ENCODE results near the gene HTR4.
"Not testable (repeated sequence)": the region's sequence is repeated elsewhere in the genome, so short reads cannot be mapped to it uniquely, and the experiment has no call there.

Gene HTR4, protein sequence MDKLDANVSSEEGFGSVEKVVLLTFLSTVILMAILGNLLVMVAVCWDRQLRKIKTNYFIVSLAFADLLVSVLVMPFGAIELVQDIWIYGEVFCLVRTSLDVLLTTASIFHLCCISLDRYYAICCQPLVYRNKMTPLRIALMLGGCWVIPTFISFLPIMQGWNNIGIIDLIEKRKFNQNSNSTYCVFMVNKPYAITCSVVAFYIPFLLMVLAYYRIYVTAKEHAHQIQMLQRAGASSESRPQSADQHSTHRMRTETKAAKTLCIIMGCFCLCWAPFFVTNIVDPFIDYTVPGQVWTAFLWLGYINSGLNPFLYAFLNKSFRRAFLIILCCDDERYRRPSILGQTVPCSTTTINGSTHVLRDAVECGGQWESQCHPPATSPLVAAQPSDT

DNA sequence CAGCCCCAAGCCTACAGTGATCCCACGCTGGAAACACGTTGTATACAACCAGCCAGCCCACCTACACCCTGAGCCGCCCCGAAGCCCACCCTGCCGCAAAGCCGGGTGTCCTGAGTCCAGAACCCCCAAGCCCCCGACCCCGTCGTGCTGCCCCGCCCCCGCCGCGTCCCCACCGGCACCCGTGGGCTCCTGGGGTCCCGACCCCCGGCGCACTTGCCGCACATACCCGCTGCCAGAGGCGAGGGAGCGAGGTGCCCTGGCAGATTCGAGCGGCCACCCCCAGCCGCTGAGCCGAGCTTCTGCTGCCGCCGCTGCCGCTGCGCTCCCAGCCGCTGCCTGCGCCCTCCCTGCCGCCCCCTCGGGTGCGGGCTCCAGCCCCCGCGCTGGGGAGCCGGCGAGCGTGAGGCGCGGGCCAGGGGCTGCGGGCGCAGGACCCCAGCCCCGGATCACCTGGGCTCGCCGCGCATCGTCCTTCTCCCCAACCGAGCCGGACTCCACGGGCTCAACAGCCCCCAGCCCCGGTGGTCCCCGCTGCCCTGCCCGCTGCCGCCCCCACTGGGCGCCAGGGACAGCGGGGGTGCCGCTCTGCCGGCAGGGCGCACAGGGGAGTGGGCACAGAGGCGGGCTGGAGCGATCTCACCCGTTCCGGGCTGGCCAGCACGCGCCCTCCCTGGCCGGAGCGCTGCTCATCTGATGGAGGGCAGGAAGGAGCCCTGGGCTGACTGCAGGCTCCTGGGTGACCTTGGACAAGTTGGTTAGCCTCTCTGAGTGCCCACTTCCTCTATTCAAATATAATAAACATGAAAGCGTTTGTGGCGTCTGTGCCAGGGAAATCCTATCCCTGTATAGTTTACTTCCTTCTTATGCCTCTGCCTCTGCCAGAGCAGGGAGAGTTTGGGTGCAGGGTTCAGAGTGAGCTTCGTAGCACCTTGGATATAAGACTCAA lies at the start of gene HTR4:
TSS of gene HTR4 (minus strand) at position 692 of the 946 bp plus-strand sequence. CDS start 17,513 bp downstream, outside the sequence.
- DNase-seq (ENCODE audit: low spot score): no peak

GRCh38 chr5:148702019-148702596 lies 47.8 kb upstream of the HTR4 start:
- no peak for DNase-seq (ENCODE audit: low spot score)

DNA sequence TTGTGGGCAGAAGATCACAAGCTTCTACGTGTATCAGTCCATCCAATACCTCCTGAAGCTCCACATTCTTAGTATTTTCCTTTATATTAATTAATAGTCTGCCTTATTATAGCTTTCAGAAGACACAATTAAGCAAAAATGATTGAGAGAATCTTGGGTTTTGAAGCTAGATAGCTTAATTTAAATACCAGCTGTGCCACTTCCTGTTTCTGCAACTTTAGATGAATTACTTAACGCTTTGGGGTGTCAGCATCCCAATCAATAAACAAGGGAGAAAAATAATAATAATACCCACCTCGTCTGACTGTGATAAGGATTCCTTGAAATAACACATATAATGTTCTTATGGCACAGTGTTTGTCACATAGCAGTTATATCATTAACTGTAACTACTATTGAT lies 44.7 kb upstream of the HTR4 start:
- DNase-seq (ENCODE audit: low spot score): no peak

DNA sequence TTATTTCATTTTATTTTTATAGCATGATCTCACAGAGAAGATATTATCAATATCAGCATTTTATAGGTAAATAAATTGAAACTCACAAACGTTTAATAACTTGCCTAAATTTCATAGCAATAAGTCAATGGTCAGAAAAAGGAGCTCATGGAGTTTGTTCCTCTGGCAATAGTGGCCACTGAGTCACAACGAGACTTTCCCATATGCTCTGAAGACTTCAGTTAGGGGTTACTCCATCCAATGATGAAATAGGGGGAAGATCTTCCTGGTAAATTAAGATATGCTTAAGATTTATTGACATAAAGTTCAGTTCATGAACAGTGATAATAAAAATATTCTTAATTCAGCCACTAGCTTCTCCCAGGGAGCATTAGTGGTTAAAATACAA lies 43.5 kb upstream of the HTR4 start:
- DNase-seq (ENCODE audit: low spot score): no peak

GRCh38 chr5:148697180-148697808 lies 43.0 kb upstream of the HTR4 start:
- no peak for DNase-seq (ENCODE audit: low spot score)

GRCh38 chr5:148696187-148697036 lies 42.1 kb upstream of the HTR4 start:
- no peak for DNase-seq (ENCODE audit: low spot score)

GRCh38 chr5:148690945-148691344 lies 36.6 kb upstream of the HTR4 start:
- DNase-seq (ENCODE audit: low spot score): no peak

GRCh38 chr5:148688787-148689186 lies 34.5 kb upstream of the HTR4 start:
- no peak for DNase-seq (ENCODE audit: low spot score)

- no peak for DNase-seq (ENCODE audit: low spot score)
Observed at GRCh38 chr5:148687871-148688270, 33.5 kb upstream of the HTR4 start.

GRCh38 chr5:148687427-148687826 lies 33.1 kb upstream of the HTR4 start:
- DNase-seq (ENCODE audit: low spot score): no peak

- DNase-seq (ENCODE audit: low spot score): no peak
Observed at GRCh38 chr5:148686660-148687059, 32.3 kb upstream of the HTR4 start.

DNA sequence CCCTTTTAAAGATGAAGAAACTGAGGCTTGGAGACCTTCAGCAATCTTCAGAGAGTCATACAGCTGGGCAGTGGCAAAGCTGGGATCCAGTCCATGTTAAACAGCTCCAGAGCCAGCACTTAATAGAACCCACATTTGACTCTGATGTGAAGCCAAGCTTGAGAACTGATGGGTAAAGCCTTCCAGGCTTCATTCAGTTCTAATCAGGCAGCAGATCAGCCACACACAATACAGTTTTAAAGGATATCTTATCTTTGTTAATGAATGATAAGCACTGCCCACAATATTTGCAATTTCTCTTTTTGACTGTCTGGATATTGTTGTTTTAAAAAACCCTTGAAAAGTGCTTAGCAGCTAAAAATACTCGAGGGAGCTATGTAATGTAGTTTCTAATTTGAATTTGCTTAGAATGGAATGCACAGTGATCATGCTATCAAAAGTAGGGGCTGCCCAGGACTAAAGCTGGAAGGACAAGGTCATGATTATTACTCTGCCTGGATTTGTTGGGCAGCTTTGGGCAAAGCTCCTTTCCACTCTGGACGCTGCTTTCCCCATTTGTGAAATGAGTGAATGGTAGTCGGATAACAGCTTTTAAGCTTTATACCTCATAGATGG lies 31.3 kb upstream of the HTR4 start:
- DNase-seq (ENCODE audit: low spot score): no peak

DNA sequence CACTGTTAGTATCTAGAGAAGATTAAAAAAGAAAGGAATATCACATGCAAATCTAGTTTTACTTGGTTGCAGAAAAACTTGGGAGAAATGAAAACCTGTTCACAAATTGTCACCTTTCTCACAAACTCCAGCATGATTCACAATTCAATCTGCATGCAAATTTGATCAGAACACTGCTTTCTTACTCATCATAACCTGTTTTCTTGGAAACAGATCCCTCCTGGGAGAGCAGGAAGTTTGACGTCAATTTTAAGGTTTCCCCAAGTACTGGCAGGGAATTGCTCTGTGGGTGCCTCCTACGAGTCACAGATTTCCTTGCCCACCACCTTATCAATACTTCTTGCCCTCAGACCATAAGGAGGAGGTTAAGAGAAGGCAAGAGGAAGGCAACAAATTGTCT lies 30.2 kb upstream of the HTR4 start:
- no peak for DNase-seq (ENCODE audit: low spot score)

DNA sequence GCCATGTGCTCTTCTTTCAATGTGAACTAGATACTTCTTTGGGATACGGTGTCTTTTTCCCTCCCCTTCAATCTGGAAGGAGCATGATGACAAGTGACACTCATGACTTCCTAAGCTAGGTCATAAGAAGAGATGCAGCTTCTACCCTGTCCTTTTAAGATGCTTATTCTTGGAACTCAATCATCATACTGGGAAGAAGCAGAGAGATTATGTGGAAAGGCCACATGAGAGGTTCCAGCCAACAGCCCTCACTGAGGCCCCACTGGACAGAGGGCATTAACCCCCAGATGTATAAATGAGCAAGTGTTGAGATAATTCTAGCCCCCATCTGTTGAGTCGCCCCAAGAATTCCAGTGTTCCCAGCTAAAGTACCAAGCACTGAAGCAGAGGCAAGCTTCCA lies 29.3 kb upstream of the HTR4 start:
- DNase-seq (ENCODE audit: low spot score): no peak

GRCh38 chr5:148682058-148683026 lies 28.0 kb upstream of the HTR4 start:
- no peak for DNase-seq (ENCODE audit: low spot score)

GRCh38 chr5:148681157-148682057 lies 27.1 kb upstream of the HTR4 start:
- no peak for DNase-seq (ENCODE audit: low spot score)

- not testable (repeated sequence) for DNase-seq (ENCODE audit: low spot score)
Observed at GRCh38 chr5:148673704-148674103, 19.4 kb upstream of the HTR4 start.

DNA sequence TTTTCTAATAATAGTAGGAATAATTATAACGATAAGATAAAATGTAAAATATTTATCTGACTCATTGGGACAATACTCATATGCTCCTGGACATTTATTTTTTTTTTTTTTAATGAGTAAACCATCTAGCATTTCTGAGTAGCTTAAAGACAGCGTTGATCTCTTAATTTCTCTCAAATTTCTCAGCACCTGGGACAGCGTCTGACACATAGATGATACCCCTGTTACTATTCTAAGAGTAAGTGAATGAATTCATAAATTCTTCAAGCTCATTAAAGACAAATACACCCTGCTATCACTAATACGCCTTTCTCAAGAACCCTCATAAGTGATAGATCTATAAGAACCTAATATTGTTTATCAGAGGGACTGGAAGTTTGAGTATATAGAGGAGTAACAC lies 12.0 kb upstream of the HTR4 start:
- no peak for DNase-seq (ENCODE audit: low spot score)

- DNase-seq (ENCODE audit: low spot score): no peak
Observed at GRCh38 chr5:148665431-148665830, 11.1 kb upstream of the HTR4 start.
